HepG2 (cell line): ENCODE data around the gene PLXNA3. TPM values are rescaled to one million over a fixed set of nuclear protein-coding genes. Genes with fewer than 3 reads are reported as not detected.

Experiments
- NR0B2 ChIP-seq: sonication (generic); formaldehyde crosslinking; IDR thresholded peaks from 2 replicates; pipeline ENCODE4 v1.4.0; 2020; ENCODE audit warnings: mild to moderate bottlenecking, missing genetic modification reagents
- ZNF264 ChIP-seq: sonication (generic); formaldehyde crosslinking; IDR thresholded peaks from 2 replicates; pipeline ENCODE4 v1.4.0; 2020; ENCODE audit warnings: missing genetic modification reagents
- ZNF407 ChIP-seq: sonication (generic); formaldehyde crosslinking; IDR thresholded peaks from one replicate; pipeline ENCODE4 v1.5.1; 2020; ENCODE audit warnings: mild to moderate bottlenecking, missing genetic modification reagents; ENCODE audit errors: not compliant biosample characterization
- ZNF414 ChIP-seq: sonication (generic); formaldehyde crosslinking; IDR thresholded peaks from 2 replicates; pipeline ENCODE4 v1.5.0; 2020; ENCODE audit warnings: missing genetic modification reagents
- ZNF530 ChIP-seq: sonication (generic); formaldehyde crosslinking; IDR thresholded peaks from 2 replicates; pipeline ENCODE4 v1.5.0; 2020; ENCODE audit warnings: low read depth, mild to moderate bottlenecking, missing genetic modification reagents
- polyA plus RNA-seq, 8 experiments: library from polyadenylated mRNA; depleted of rRNA in 3 of 8; stranded (reverse) in 7 of 8; unstranded in 1 of 8; fragments of >200 nt; fragmentation: Illumina TruSeq in 4 of 8; extraction: Trizol in 4 of 8; gene quantifications; 2 replicates each; pipeline versions ENCODE4 v1.2.1 to v1.2.3, GENCODE V29; 2011 to 2016; ENCODE audit warnings: low read depth in 4 of 8, missing spikeins in 1 of 8, mixed read lengths in 1 of 8; ENCODE audit not compliant: insufficient read depth in 1 of 8
- total RNA-seq, 5 experiments: library from RNA; depleted of rRNA; stranded (reverse); fragments of >200 nt; fragmentation: Illumina TruSeq; extraction: Trizol; gene quantifications; 2 replicates each; pipeline ENCODE4 v1.2.3, GENCODE V29; 2016; ENCODE audit warnings: low read depth in 1 of 5

The PLXNA3 gene
- total and polyA plus RNA-seq, 2 of the 13 experiments (the other 11 are each of a cell fraction or from before 2014, with no cell fraction given): 5.8 to 20.6 TPM

- TF ChIP-seq ZNF407 (CRISPR knock-in tag) (no peak), ZNF414 (CRISPR knock-in tag) (no peak), ZNF530 (CRISPR knock-in tag) (no peak), NR0B2 (CRISPR knock-in tag) (no peak), ZNF264 (CRISPR knock-in tag) (no peak)
These were observed 12.4 kb downstream of the PLXNA3 start (continued) for GRCh38 chrX:154470434-154470833.
